Measurements from ENCODE around the gene RANBP10.

Gene RANBP10

GRCh38 chr16:67673712-67674580 is 132.4 kb downstream of the RANBP10 start:
- no peak for DNase-seq
